ENCODE measurements around the gene IP6K3. TPM values are rescaled to one million over a fixed set of nuclear protein-coding genes. Genes with fewer than 3 reads are reported as not detected.

The IP6K3 gene
- total and polyA plus RNA-seq, 12 donors = 0.06 to 1.6 (median 0.71) TPM; not detected in 3

DNA sequence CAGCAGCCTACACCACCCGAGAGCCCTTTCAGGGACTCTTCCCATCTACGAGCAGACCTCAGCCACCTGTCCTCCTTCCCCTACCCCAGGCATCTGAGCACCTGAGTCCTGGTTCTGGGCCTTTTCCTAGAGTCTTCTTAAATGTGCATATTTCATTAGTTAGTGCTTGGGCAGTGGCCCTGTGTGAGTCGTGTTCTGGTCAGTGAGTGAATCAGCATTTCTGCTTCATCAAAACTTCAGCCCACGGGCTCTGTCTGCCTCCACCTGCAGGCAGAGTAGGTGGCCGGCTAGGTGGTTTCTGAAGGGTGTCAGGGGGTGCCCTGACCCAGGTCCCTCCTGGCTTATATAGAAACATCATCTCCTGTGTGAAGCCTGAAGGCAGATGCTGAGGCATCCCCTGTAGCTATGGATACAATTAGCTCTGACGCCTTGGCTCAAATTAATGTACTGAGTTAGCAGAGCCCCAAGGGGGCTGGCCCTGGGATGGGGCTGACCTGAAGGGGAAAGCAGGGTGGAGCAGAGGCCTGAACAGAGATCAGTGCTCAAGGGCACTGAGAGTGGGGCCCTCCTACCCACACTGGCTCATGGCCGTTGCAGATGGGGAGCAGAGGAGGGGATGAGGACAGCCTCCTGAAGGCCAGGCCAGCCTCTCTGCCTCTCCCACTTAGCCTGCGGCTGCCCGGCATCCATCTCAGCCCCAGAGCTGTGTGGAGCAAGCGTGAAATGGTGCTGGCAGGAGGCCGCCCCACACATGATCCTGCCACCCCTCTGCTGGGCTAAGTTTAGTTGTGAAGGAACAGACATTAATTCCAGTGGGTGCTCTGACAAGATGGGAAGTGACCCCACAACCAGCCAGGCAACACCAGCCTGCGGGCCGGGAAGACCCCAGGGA lies 13.6 kb downstream of the IP6K3 start:
- DNase-seq = no peak
- intact Hi-C loops (cut with DNase I) = no loop called here
- no peaks in the 10 kb centered on the region for H3K9me3 ChIP-seq (replicated peaks in 1 of 3)
- peaks cover 10% of the 10 kb centered on the region for H3K27me3 ChIP-seq
- H3K36me3 ChIP-seq (replicated peaks in 1 of 2) = no peaks in the 10 kb centered on the region
- 72 to 89% (median 76%) methylated on average over 10 to 13 of the region's 13 CpGs for WGBS, 4 donors
- H3K27ac ChIP-seq = no peak overlapping the region
- H3K4me3 ChIP-seq = no peak overlapping the region
- no peak for TF ChIP-seq POLR2A (IDR thresholded peaks at IDR 0.05)
- TF ChIP-seq, protein P1, sequence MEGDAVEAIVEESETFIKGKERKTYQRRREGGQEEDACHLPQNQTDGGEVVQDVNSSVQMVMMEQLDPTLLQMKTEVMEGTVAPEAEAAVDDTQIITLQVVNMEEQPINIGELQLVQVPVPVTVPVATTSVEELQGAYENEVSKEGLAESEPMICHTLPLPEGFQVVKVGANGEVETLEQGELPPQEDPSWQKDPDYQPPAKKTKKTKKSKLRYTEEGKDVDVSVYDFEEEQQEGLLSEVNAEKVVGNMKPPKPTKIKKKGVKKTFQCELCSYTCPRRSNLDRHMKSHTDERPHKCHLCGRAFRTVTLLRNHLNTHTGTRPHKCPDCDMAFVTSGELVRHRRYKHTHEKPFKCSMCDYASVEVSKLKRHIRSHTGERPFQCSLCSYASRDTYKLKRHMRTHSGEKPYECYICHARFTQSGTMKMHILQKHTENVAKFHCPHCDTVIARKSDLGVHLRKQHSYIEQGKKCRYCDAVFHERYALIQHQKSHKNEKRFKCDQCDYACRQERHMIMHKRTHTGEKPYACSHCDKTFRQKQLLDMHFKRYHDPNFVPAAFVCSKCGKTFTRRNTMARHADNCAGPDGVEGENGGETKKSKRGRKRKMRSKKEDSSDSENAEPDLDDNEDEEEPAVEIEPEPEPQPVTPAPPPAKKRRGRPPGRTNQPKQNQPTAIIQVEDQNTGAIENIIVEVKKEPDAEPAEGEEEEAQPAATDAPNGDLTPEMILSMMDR (IDR thresholded peaks at IDR 0.05) = no peak
- H3K4me1 ChIP-seq (replicated peaks in 1 of 2) = peaks cover 0 to 6% of the 10 kb centered on the region in 2 donors

- intact Hi-C loops (cut with DNase I) = no loop called here
- WGBS, 4 donors = 77 to 100% (median 86%) methylated on average over 2 to 6 of the region's 6 CpGs
Observed at GRCh38 chr6:33732385-33732784, 14.3 kb downstream of the IP6K3 start.

DNA sequence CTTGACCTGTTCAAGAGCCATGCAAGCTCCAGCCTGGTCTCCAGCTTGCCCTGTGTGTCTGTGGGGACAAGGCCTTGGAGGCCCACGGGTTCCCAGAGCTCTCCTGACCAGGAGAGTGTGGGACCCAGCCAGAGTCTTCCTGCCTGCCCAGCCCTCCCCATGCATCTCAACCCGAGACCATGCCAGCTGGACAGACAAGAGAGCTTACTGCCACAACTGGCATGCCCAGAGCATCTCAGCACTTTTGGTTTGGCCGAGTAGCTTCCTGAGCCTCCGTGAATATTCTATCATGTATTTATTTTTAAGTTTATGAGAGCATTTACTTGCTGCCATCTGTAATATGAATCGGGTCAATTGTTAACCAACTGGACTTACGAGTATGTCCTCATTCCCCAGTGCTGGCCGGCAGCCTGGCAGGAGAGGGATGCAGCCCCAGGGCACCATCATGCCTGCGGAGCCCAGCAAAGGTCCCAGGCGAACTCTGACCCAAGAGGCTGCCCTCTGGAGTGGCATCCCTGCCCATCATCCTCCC lies 14.9 kb downstream of the IP6K3 start:
- Histone ChIP-seq H3K36me3 (replicated peaks in 1 of 2) (no peaks in the 10 kb centered on the region), H3K4me1 (replicated peaks in 1 of 2) (no peaks in the 10 kb centered on the region), H3K4me3 (no peak overlapping the region), H3K27me3 (peaks cover 10% of the 10 kb centered on the region), H3K27ac (no peak overlapping the region), H3K9me3 (replicated peaks in 1 of 3) (no peaks in the 10 kb centered on the region)
- intact Hi-C loops (cut with DNase I) = no loop called here
- TF ChIP-seq, protein P1 (IDR thresholded peaks at IDR 0.05) = no peak
- no peak for TF ChIP-seq POLR2A (IDR thresholded peaks at IDR 0.05)
- DNase-seq = no peak
- 89 to 95% (median 91%) methylated on average over 4 to 9 of the region's 9 CpGs for WGBS, 4 donors

More at GRCh38 chr6:33732385-33732784, 14.3 kb downstream of the IP6K3 start:
- peaks cover 10% of the 10 kb centered on the region for H3K27me3 ChIP-seq
- no peak for TF ChIP-seq POLR2A (IDR thresholded peaks at IDR 0.05)
- TF ChIP-seq, protein P1 (IDR thresholded peaks at IDR 0.05) = no peak
- H3K9me3 ChIP-seq (replicated peaks in 1 of 3) = no peaks in the 10 kb centered on the region
- H3K27ac ChIP-seq = no peak overlapping the region
- H3K4me1 ChIP-seq (replicated peaks in 1 of 2) = peaks cover 0 to 4% of the 10 kb centered on the region in 2 donors
- no peaks in the 10 kb centered on the region for H3K36me3 ChIP-seq (replicated peaks in 1 of 2)
- no peak overlapping the region for H3K4me3 ChIP-seq
- no peak for DNase-seq

- Histone ChIP-seq H3K4me1 (replicated peaks in 1 of 2) (no peaks in the 10 kb centered on the region), H3K27me3 (peaks cover 10% of the 10 kb centered on the region), H3K36me3 (replicated peaks in 1 of 2) (no peaks in the 10 kb centered on the region), H3K4me3 (no peak overlapping the region), H3K27ac (no peak overlapping the region), H3K9me3 (replicated peaks in 1 of 3) (no peaks in the 10 kb centered on the region)
- no peak for DNase-seq
- TF ChIP-seq POLR2A (IDR thresholded peaks at IDR 0.05) = no peak
- TF ChIP-seq, protein P1 (IDR thresholded peaks at IDR 0.05) = no peak
- WGBS, 4 donors = 81 to 95% (median 92%) methylated on average over 2 to 7 of the region's 7 CpGs
- intact Hi-C loops (cut with DNase I) = no loop called here
Observed at GRCh38 chr6:33731035-33731434, 15.7 kb downstream of the IP6K3 start.

All from adrenal gland (tissue), 12 donors.